Hematopoietic multipotent progenitor cell treated with erythropoietin and hydrocortisone succinate and interleukin-3 and kit ligand, for 4 days (in vitro differentiated cells): Measurements from ENCODE around the gene OSCP1.
A peak's percentile ranks its signal among the peaks of the same experiment; 100 is the strongest.

Source experiments
- DNase-seq: peaks from one replicate; pipeline ENCODE4 v3.0.0-alpha.2; 2015

Gene OSCP1

DNA sequence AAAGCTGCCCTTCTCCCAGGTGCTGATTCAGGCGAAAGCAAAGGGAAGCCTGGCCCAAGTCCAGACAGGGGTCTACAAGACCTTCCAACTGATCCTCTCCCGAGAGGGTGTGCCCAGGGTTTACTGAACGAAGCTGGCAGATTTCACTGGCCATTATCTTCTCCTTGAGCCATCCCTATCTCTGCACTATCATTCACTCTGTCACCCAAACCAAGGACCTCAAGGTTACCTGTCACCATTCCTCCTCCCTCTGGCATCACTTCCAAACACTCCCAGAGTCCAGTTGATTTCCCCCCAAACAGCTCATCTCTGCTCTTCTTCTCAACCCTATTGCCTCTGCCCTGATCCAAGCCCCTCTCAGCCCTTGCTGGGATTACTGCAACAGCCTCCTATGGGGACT, 69.5 kb downstream of the OSCP1 start:
- no peak for DNase-seq

- DNase-seq, result no peak
Observed at GRCh38 chr1:36380143-36380619, 70.1 kb downstream of the OSCP1 start.

DNA sequence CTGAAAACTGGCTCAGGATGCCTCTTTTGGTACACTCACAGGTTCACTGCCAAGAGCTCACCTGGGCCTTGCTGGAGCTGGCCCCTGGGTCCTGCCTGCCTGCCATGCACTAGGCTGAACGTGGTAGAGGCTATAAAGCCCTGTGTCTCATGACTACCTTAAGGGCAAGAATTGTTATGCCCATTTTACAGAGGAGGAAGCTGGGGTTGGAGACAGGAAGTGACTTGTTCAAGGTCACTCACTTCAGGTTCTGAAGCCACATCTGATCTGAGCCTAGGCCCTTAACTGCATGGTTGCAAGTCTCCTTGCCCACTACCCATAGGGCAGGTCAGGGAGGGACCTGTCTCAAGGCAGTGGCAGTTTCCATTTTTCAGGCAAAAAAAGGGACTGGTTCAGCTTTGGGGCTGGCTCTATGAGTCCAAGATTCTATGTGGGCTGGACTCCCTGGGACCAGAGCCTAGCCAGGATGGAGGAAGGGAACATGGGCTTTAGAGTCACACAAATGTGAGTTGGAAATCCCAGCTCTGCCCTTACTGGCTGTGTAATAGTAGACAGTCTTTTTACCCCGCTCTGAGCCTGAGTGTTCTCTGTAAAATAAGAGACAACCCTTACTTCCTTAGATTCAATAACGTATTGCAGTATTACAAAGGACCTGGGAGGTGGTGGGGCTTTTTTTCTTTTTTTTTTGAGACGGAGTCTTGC, 72.3 kb downstream of the OSCP1 start:
- no peak for DNase-seq

DNA sequence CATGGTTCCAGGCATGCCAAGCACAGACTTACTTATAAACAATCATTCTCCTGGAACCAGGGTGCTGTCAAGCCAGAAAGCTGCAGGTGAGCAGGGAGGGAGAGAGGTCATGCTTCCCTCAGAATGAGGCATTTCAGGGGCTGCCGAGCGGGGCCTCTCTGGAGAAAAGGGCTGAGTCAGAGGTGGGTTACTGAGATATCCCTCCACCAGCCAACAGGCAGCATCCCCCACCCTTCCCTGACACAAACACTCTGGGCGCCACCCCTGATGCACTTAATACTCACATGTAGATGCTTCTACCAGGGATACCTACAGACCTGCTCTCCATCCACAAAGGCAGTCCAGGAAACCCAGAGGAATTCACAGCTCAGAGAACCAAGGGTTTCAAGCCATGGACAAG, 77.6 kb downstream of the OSCP1 start:
- peak; percentile 77 for DNase-seq

DNA sequence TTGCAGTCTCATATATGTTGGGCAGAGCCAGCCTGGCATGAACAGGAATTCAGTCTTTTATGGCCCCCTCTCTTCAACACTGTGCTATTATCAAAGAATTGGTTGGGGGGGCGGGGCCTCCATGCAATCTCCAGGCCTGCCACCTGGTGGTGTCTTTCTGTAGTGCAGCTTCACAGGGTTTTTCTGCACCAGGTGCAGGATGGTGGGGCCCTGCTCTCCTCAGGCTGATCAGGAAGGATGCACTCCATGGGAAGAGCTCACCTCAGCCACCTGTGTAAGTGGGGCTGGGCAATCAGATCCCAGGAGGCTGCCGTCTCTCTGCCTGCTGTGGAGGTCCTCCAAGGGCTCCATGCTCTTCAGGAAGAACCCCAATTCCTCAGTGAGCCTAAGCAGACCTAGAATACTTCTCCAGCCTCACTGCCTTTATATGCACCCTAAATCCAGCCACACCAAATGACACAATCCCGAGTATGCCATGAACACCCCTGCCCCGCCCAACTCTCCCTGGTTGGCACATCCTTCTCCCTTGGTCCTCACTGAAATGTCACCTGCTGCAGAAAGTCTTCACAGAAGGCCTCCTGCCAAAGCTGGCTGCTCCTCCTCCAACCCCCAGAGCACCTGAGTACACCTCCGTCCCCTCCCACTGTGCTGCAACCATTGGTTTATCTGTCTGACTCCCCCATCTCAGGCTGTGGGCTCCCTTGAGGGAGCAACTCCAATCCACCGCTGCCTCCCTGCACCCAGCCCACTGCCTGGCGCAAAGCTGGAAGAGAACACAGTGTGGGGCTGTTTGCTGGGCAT, 81.0 kb downstream of the OSCP1 start:
- peak; percentile 91 for DNase-seq
